GM18502 (cell line): Measurements from ENCODE around the gene MYH10.

Experiments
- ATAC-seq: cut with Tn5 transposase; IDR thresholded peaks from one replicate; pipeline ENCODE4 v1.9.1; 2021; ENCODE audit warnings: mild to moderate bottlenecking; ENCODE audit not compliant: unreplicated experiment, poor library complexity

MYH10 gene

GRCh38 chr17:8479431-8479947 lies 151.0 kb downstream of the MYH10 start:
- no peak for ATAC-seq

- ATAC-seq, result no peak
These were observed 152.6 kb downstream of the MYH10 start for GRCh38 chr17:8477715-8478441.

DNA sequence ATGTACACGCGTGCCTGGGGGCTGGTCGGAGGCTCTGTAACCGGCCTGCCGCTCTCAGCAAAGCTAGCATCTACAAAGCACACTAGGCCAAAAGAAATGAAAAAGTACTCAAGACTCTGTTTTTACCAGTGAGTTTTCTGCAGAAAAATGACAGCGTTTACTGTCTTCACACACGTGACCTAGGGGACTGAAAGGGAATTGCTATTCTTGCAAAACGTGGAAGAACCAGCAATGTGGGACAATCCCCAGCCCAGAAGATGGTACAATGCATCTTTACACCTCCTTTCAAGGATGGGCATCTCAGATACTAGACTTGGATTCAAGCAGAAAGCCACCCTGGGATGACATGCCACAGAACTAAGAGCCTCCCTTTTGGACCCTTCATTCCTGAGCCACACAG lies 153.4 kb downstream of the MYH10 start:
- ATAC-seq, result no peak

GRCh38 chr17:8476741-8477140 lies 153.8 kb downstream of the MYH10 start:
- ATAC-seq, result no peak

GRCh38 chr17:8475781-8476180 lies 154.7 kb downstream of the MYH10 start:
- no peak for ATAC-seq

DNA sequence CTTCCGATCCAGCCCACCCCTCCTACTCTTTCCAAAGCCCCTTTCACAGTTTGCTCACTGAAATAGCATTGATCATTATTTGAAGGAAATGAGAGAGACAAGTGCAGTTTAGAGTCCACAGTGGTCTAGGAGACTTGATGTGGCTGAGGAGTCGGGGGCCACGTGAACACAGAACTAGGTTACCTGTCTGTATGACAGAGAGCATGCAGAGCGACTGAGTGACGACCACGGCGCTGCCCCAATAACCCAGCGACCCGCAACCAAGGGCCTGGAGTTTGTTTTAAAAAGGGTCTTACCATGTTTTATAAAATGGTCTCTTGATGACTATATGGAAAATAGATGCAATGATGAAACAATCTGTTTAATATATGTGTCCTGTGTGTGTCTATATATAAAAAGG lies 155.3 kb downstream of the MYH10 start:
- no peak for ATAC-seq

DNA sequence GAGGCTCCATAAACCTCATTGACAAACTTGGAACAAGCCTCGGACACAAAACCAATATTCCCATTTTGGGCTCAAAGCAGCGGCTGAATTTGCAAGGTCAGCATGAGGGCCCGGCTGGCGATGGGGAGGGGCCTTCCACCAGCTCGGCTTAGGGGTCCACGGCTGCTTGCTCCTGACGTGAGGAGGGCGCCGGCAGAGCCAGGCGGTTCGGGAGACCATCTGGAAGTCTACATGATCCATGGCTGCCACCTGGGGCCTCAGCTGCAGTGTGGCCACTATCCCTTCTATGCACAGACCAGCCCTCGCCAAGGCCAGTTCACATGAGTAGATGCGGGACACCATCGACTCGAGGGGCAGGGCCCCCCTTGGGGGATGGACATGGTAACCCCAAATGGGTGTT lies 155.7 kb downstream of the MYH10 start:
- ATAC-seq, result no peak

DNA sequence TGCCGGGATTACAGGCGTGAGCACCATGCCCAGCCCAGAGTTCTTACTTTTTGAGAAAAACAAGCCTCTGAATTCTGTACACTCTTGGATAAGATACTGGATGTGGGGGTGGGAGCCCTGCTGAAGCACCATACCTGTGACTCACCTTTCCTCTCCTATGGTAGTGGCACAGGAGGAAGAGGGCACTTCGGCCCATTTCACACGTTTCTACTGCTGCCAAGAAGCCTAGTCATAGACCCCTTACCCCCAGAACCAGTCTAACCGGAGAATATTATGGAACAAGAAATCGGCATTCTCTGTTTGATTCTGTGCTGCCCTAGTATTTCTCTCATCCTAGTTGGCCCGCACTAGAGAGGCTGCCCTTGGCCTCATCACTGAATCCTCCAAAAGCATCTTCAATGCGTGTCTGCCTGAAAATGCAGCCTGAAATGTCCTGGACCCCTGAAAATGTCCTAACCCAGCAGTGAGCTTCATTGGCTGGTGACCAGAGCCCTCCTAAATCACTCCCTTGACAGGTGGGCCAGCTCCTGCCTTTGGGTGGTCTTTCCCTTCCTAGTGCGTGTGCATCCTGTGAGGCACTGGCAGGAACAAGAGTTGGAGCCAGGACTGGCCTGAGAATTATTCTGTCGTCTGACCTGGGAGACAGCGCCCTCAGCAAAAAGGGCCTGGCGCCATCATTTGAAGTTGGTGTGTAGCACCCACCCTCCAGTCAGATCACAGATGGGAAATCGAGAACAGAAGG lies 156.9 kb downstream of the MYH10 start:
- no peak for ATAC-seq

GRCh38 chr17:8472663-8473062 lies 157.9 kb downstream of the MYH10 start:
- no peak for ATAC-seq

GRCh38 chr17:8470447-8471047 lies 160.0 kb downstream of the MYH10 start:
- no peak for ATAC-seq

DNA sequence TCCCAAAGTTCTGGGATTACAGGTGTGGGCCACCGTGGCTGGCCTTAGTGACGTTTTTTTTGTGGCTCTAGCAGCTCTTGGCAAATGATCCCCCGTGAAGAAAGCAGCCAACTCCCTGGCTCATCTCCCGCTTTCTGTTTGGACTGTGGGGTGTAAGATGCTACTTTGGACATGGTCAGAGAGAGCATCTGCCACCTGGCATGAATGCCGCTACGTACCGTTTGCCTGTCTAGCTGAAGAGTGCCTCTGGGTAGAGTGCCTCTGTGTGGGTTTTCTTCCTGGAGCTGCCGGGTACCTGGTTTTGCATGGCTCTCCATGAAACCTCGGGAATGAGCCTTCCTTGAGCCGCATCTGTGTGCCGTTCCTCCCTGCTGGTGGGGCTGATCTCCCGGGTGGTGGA lies 160.6 kb downstream of the MYH10 start:
- no peak for ATAC-seq

DNA sequence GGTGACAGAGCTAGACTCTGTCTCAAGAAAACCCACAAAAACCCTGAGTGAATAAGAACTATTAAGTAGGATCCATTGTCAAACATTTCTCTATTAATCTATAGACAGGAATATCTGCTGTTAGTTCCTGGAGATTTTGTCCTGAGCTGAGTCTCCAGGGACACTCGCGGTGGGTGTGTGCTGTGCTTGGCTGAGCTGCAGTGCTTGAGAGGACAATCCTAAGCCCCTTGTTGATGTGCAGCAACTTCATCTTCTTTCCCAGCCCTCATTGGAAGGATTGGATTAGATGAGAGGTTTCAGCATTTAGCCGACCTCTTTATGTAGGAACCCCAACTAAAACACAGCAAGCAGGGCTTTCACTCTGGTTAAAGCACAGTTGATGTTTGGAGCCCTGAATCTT lies 161.5 kb downstream of the MYH10 start:
- ATAC-seq, result no peak

DNA sequence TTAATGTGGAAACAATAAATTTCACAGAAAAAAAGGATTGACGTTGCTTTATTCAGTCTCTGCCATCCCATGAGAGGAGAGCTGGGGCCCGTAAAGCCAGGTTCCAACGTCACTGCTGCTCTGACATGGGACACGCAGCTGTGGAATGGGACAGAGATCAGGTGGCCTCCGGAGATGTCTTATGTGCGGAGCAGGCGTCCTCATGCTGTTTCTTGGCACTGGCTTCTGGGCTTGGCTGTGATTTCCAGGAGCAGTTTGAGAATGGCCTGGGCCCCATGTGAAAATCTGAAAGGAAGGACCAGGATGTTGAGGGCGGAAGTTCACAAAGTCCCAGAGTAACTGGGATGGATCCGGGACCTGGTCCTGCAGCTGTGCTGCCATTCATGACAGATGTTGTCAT lies 162.4 kb downstream of the MYH10 start:
- ATAC-seq, result no peak

DNA sequence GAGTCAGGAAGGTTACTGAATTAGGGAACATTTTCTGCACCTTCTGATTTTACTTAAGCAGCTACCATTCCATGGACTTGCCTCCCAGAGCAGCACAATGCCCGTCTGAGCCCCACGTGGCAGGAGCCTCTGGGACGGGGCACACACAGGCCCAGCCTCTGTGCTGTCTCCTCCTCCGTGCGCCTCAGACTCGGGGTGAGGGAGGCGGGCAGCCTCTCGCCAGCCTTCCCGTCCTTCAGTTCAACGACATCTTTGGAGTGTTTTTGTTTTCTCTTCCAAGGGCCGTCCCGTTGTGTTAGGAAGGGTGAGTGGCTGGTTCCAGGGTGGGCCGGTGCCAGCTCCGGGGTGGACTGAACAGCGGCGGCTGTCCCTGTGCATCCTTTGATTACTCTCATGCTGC lies 163.0 kb downstream of the MYH10 start:
- no peak for ATAC-seq

- ATAC-seq, result no peak
These were observed 163.7 kb downstream of the MYH10 start for GRCh38 chr17:8466873-8467272.

GRCh38 chr17:8466456-8466855 lies 164.1 kb downstream of the MYH10 start:
- ATAC-seq, result no peak

GRCh38 chr17:8465759-8466158 lies 164.8 kb downstream of the MYH10 start:
- ATAC-seq, result no peak

- no peak for ATAC-seq
These were observed 165.2 kb downstream of the MYH10 start for GRCh38 chr17:8465356-8465755.

- ATAC-seq, result no peak
These were observed 165.6 kb downstream of the MYH10 start for GRCh38 chr17:8464941-8465340.

- ATAC-seq, result no peak
These were observed 167.4 kb downstream of the MYH10 start for GRCh38 chr17:8463099-8463498.

GRCh38 chr17:8462564-8462963 lies 168.0 kb downstream of the MYH10 start:
- no peak for ATAC-seq
